Caco-2 (cell line): ENCODE data around the gene XIRP1. TPM values are rescaled to one million over a fixed set of nuclear protein-coding genes. Genes with fewer than 3 reads are reported as not detected.

ENCODE experiments used
- BruUV-seq: library from RNA; stranded (reverse); fragments of 400-500 nt; replicated peaks from 2 replicates; lab custom pipeline; 2021; lab: Mats Ljungman, UMichigan
- CTCF ChIA-PET: fragments of 300-600 bp; sonication (Branson Sonifier 250); formaldehyde crosslinking; loops from one replicate; lab custom pipeline; 2022; ENCODE audit warnings: antibody characterized with exemption; lab: Charles Lee
- POLR2A ChIA-PET: fragments of 300-600 bp; sonication (Branson Sonifier 250); formaldehyde crosslinking; loops from one replicate; lab custom pipeline; 2022; ENCODE audit warnings: antibody characterized with exemption; lab: Charles Lee
- DNase-seq, 2 experiments: peaks; one replicate each; pipeline versions ENCODE4 v3.0.0 to v3.0.0-alpha.2; 2020 to 2022
- H3K27me3 ChIP-seq: replicated peaks from 2 replicates; pipeline ENCODE4 v1.6.0; 2011; ENCODE audit warnings: low read length; ENCODE audit not compliant: control insufficient read depth, insufficient read depth
- H3K36me3 ChIP-seq: 2 replicates; pipeline ENCODE4 v1.5.1; 2011; ENCODE audit warnings: low read length; ENCODE audit not compliant: control insufficient read depth, insufficient read depth
- H3K4me1 ChIP-seq: fragments of 250-450 bp; sonication (Bioruptor Pico); 2 replicates; pipeline ENCODE4 v1.5.1; 2020; ENCODE audit warnings: mild to moderate bottlenecking
- H3K4me3 ChIP-seq: 2 replicates; pipeline ENCODE4 v1.5.1; 2011; ENCODE audit warnings: low read depth, mild to moderate bottlenecking, control low read depth, low read length
- H3K9me3 ChIP-seq: fragments of 250-450 bp; sonication (Bioruptor Pico); 2 replicates; pipeline ENCODE4 v1.5.1; 2020; ENCODE audit warnings: mild to moderate bottlenecking, moderate library complexity
- H3K27ac Mint-ChIP-seq: one replicate; pipeline ENCODE4 v1.8.0; 2022; ENCODE audit warnings: mixed read lengths; ENCODE audit not compliant: unreplicated experiment
- H3K27me3 Mint-ChIP-seq: one replicate; pipeline ENCODE4 v1.8.0; 2022; ENCODE audit warnings: mixed read lengths; ENCODE audit not compliant: insufficient read depth, unreplicated experiment
- H3K36me3 Mint-ChIP-seq: one replicate; pipeline ENCODE4 v1.8.0; 2022; ENCODE audit warnings: mild to moderate bottlenecking, mixed read lengths; ENCODE audit not compliant: insufficient read depth, unreplicated experiment
- H3K4me1 Mint-ChIP-seq: one replicate; pipeline ENCODE4 v1.8.0; 2022; ENCODE audit warnings: low read depth, mixed read lengths; ENCODE audit not compliant: unreplicated experiment
- H3K4me3 Mint-ChIP-seq: one replicate; pipeline ENCODE4 v1.8.0; 2022; ENCODE audit warnings: mild to moderate bottlenecking, moderate library complexity, mixed read lengths; ENCODE audit not compliant: unreplicated experiment
- H3K9me3 Mint-ChIP-seq: one replicate; pipeline ENCODE4 v1.8.0; 2022; ENCODE audit warnings: mixed read lengths; ENCODE audit not compliant: unreplicated experiment
- intact Hi-C: fragments of 100-400 bp; cut with micrococcal nuclease; formaldehyde crosslinking; loops from one replicate; pipeline ENCODE4 v1.10.0; 2022; ENCODE audit not compliant: unreplicated experiment
- total RNA-seq: library from RNA; stranded (reverse); gene quantifications from 2 replicates; pipeline ENCODE4 v1.2.3, GENCODE V29; 2022
- TF ChIP-seq, protein P1 (sequence below), 2 experiments: fragments of 200-600 bp in 1 of 2; IDR thresholded peaks; 1 replicate in 1 of 2; 2 replicates in 1 of 2; pipeline versions ENCODE4 v1.5.1 to v1.8.0; 2011 to 2022; ENCODE audit warnings: antibody characterized with exemption in 1 of 2, control low read depth in 1 of 2, inconsistent platforms in 1 of 2, low read depth in 1 of 2, low read length in 1 of 2, mild to moderate bottlenecking in 1 of 2, moderate library complexity in 1 of 2; ENCODE audit not compliant: insufficient read depth in 1 of 2, severe bottlenecking in 1 of 2, unreplicated experiment in 1 of 2

Gene XIRP1
- total RNA-seq, 1 experiment from 2014 or later: not detected

DNA sequence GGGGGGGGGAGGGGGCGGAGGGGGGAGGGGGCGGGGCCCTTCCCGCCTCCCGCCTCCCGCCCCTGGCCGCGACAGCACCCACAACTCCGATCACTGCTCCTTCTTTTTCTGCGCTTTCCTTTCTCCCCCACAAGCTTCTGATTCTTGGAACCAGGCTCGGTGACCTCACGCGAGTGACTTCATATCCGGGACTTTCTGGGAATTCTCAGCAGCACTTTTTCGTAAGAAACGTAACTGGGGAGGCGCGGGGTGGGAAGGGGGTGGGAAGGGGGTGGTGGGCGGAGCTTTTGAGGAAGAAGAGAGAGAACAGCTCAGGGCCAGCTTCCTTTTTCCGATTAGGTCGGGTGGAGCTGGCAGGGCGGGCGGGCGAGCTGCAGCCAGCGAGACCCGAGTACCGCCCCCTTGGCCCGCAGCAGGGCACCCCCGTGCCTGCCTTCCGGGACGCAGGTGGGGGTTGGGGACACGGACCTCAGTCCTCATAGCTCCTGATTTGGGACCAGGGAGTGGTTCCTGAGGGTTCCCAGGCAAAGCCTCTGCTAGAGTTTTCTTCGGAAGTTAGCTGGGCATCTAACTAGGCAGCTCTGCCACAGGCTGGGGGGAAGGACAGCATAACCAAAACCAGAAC is 14.6 kb downstream of the XIRP1 start:
- peaks cover 45% of the 10 kb centered on the region for H3K4me1 Mint-ChIP-seq
- intact Hi-C loops: no loop called here

DNA sequence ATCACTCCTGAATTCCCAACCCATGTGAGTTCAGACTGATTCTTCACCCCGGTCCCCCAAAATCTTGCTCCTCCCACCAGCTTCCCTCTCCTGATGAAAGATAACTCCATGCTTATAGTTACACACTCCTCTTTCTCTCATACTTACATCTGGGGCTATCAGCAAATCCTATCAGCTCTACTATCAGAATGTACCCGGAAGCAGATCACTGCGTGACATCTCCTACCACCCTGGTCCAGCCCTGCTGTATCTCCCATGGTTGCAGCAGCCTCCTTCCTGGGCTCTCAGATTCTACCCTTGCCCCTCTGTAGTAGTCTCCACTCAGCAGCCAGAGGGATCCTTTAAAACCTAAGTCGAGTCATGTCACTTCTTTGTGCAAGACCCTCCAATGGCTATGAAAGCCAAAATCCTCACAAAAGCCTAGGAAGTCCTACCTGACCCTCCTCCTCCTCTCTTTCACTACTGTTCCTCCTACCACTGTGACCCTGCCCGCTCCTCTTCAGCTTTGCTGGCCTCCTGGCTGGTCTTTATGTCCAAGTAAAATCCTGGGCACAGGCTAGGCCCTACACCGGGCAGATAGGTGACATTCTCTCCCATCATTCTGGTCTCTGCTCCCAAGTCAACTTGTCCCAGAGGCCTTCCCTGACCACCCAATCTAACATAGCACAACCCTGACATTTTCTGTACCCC is 16.2 kb downstream of the XIRP1 start:
- H3K27me3 ChIP-seq: no peaks in the 10 kb centered on the region
- H3K27me3 Mint-ChIP-seq: no peaks in the 10 kb centered on the region
- ChIA-PET CTCF (interaction anchor here (0.6 kb wide), 1 partner anchor 18 kb away, joined by 3 read pairs; no protein-coding TSS in a partner anchor), POLR2A (no interaction called here)
- H3K27ac Mint-ChIP-seq: peak overlapping the region; percentile 4
- H3K4me3 Mint-ChIP-seq: no peak overlapping the region
- H3K36me3 Mint-ChIP-seq: peaks cover 12% of the 10 kb centered on the region
- peaks cover 45% of the 10 kb centered on the region for H3K4me1 Mint-ChIP-seq
- intact Hi-C loops: no loop called here
- H3K9me3 ChIP-seq: no peaks in the 10 kb centered on the region
- H3K4me1 ChIP-seq: peaks cover 27% of the 10 kb centered on the region
- H3K36me3 ChIP-seq: no peaks in the 10 kb centered on the region
- peaks cover 9% of the 10 kb centered on the region for H3K9me3 Mint-ChIP-seq
- no TSS peak for BruUV-seq
- no peak for DNase-seq
- H3K4me3 ChIP-seq: no peak overlapping the region
- TF ChIP-seq, protein P1, sequence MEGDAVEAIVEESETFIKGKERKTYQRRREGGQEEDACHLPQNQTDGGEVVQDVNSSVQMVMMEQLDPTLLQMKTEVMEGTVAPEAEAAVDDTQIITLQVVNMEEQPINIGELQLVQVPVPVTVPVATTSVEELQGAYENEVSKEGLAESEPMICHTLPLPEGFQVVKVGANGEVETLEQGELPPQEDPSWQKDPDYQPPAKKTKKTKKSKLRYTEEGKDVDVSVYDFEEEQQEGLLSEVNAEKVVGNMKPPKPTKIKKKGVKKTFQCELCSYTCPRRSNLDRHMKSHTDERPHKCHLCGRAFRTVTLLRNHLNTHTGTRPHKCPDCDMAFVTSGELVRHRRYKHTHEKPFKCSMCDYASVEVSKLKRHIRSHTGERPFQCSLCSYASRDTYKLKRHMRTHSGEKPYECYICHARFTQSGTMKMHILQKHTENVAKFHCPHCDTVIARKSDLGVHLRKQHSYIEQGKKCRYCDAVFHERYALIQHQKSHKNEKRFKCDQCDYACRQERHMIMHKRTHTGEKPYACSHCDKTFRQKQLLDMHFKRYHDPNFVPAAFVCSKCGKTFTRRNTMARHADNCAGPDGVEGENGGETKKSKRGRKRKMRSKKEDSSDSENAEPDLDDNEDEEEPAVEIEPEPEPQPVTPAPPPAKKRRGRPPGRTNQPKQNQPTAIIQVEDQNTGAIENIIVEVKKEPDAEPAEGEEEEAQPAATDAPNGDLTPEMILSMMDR (IDR thresholded peaks at IDR 0.05; ENCODE audit: insufficient read depth in 1 of 2, low read depth in 1 of 2, low read length in 1 of 2, severe bottlenecking in 1 of 2, unreplicated experiment in 1 of 2): no peak

More for the DNA sequence above, 14.6 kb downstream of the XIRP1 start:
- BruUV-seq: no TSS peak
- H3K9me3 Mint-ChIP-seq: peaks cover 9% of the 10 kb centered on the region
- TF ChIP-seq, protein P1 (IDR thresholded peaks at IDR 0.05; ENCODE audit: insufficient read depth in 1 of 2, low read depth in 1 of 2, low read length in 1 of 2, severe bottlenecking in 1 of 2, unreplicated experiment in 1 of 2): no peak
- H3K27me3 Mint-ChIP-seq: no peaks in the 10 kb centered on the region
- H3K36me3 ChIP-seq: no peaks in the 10 kb centered on the region
- no peaks in the 10 kb centered on the region for H3K27me3 ChIP-seq
- ChIA-PET CTCF (interaction anchor here (0.8 to 1.9 kb wide), 5 partner anchors 23 to 111 kb away, joined by 3 to 11 read pairs (median 4); no protein-coding TSS in a partner anchor), POLR2A (interaction anchor here (0.8 kb wide), 2 partner anchors 27 to 70 kb away, joined by 3 read pairs; partner anchors contain the start of gene TTC21A)
- peak; percentile 70 to 82 for DNase-seq
- peaks cover 13% of the 10 kb centered on the region for H3K36me3 Mint-ChIP-seq
- peak overlapping the region; percentile 80 for H3K4me3 Mint-ChIP-seq
- H3K27ac Mint-ChIP-seq: peak overlapping the region; percentile 94
- peaks cover 24% of the 10 kb centered on the region for H3K4me1 ChIP-seq
- H3K9me3 ChIP-seq: no peaks in the 10 kb centered on the region
- H3K4me3 ChIP-seq: peak overlapping the region; percentile 42

DNA sequence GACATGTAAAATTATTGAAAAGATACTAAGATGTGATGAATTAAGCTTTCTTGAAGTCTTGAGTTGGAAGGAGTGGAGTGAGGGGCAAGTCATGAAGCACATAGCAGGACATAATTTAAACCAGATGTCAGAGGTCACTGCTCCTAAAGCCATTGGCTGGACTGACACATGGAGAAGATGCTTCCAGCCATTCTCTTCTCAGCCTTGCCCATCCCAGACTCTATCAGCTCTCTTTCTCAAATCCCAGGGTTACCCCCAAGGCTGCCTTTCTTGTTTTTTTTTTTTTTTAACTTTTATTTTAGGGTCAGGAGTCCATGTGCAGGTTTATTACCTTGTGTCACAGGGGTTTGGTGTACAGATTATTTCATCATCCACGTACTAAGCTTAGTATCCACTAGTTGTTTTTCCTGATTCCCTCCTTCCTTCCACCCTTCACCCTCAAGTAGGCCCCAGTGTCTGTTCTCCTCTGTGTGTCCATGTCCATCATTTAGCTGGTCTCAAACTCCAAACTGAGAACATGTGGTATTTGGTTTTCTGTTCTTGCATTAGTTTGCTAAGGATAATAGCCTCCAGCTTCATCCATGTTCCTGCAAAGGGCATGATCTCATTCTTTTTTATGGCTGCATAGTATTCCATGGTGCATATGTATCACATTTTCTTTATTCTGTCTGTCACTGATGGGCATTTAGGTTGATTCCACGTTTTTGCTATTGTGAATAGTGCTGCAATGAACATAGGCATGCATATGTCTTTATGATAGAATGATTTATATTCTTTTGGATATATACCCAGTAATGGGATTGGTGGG is 18.9 kb downstream of the XIRP1 start:
- peaks cover 9% of the 10 kb centered on the region for H3K9me3 Mint-ChIP-seq
- TF ChIP-seq, protein P1 (IDR thresholded peaks at IDR 0.05; ENCODE audit: insufficient read depth in 1 of 2, low read depth in 1 of 2, low read length in 1 of 2, severe bottlenecking in 1 of 2, unreplicated experiment in 1 of 2): no peak
- intact Hi-C loops: no loop called here
- no peaks in the 10 kb centered on the region for H3K36me3 ChIP-seq
- no peaks in the 10 kb centered on the region for H3K27me3 Mint-ChIP-seq
- H3K27me3 ChIP-seq: no peaks in the 10 kb centered on the region
- no peak overlapping the region for H3K4me3 Mint-ChIP-seq
- no TSS peak for BruUV-seq
- CTCF ChIA-PET: interaction anchor here (2.1 kb wide), 1 partner anchor 115 kb away, joined by 10 read pairs; no protein-coding TSS in a partner anchor
- H3K4me1 ChIP-seq: peaks cover 15% of the 10 kb centered on the region
- no peak overlapping the region for H3K4me3 ChIP-seq
- POLR2A ChIA-PET: no interaction called here
- H3K4me1 Mint-ChIP-seq: peaks cover 27% of the 10 kb centered on the region
- no peak overlapping the region for H3K27ac Mint-ChIP-seq
- DNase-seq: no peak
- peaks cover 4% of the 10 kb centered on the region for H3K36me3 Mint-ChIP-seq
- no peaks in the 10 kb centered on the region for H3K9me3 ChIP-seq
